HepG2 (cell line): ENCODE measurements around the gene CTDP1. TPM values are rescaled to one million over a fixed set of nuclear protein-coding genes. Genes with fewer than 3 reads are reported as not detected.
A peak's percentile ranks its signal among the peaks of the same experiment; 100 is the strongest.

Experiments used
- ATAC-seq: fragments of 200-7000 bp; cut with Tn5 transposase; 3 replicates; pipeline ENCODE4 v1.9.1; 2020; ENCODE audit warnings: mild to moderate bottlenecking, moderate library complexity
- BruUV-seq: library from RNA; stranded (reverse); fragments of 400-500 nt; replicated peaks from 2 replicates; lab custom pipeline; 2021; lab: Mats Ljungman, UMichigan
- CTCF ChIA-PET: fragments of 300-600 bp; formaldehyde crosslinking; extraction: SDS; loops from one replicate; lab custom pipeline; 2021; ENCODE audit warnings: low total read pairs, inconsistent platforms, low intra/inter-chr PET ratio; lab: Yijun Ruan, JAX
- POLR2A ChIA-PET: fragments of 350-600 bp; sonication (Branson Sonifier 250); formaldehyde crosslinking; loops from one replicate; lab custom pipeline; 2020; ENCODE audit warnings: antibody characterized with exemption, inconsistent platforms; lab: Yijun Ruan, JAX
- DNase-seq: peaks from one replicate; pipeline ENCODE4 v3.0.0-alpha.2; 2015; ENCODE audit warnings: low spot score
- FAIRE-seq: peaks from 3 replicates; lab custom pipeline; 2011; peaks lifted over from hg19 to GRCh38; lab: Jason Lieb, UNC
- H2AFZ ChIP-seq: one replicate; pipeline ENCODE4 v1.6.1; 2011; ENCODE audit warnings: low read length, inconsistent platforms
- H3K27ac ChIP-seq: fragments of 300-600 bp; 3 replicates; pipeline ENCODE4 v1.8.0; 2011; ENCODE audit warnings: mixed run types, mild to moderate bottlenecking, mixed read lengths, low read length, inconsistent platforms; ENCODE audit not compliant: insufficient read depth; ENCODE audit errors: extremely low read length
- H3K27me3 ChIP-seq, 2 experiments: fragments of 200-600 bp in 1 of 2; 2 replicates in 1 of 2; 3 replicates in 1 of 2; pipeline versions ENCODE4 v1.6.0 to v1.8.0; 2011; ENCODE audit warnings: low read length in 2 of 2, mild to moderate bottlenecking in 2 of 2, moderate library complexity in 2 of 2, inconsistent platforms in 1 of 2; ENCODE audit not compliant: insufficient read depth in 2 of 2, control insufficient read depth in 1 of 2
- H3K36me3 ChIP-seq, 2 experiments: fragments of 200-600 bp in 1 of 2; replicated peaks in 1 of 2; 2 replicates in 1 of 2; 3 replicates in 1 of 2; pipeline versions ENCODE4 v1.5.1 to v1.8.0; 2011; ENCODE audit warnings: low read length in 2 of 2, inconsistent platforms in 1 of 2; ENCODE audit not compliant: insufficient read depth in 2 of 2, control insufficient read depth in 1 of 2
- H3K4me1 ChIP-seq: 2 replicates; pipeline ENCODE4 v1.5.1; 2012; ENCODE audit warnings: low read length, inconsistent platforms; ENCODE audit not compliant: insufficient read depth
- H3K4me2 ChIP-seq: 2 replicates; pipeline ENCODE4 v1.6.0; 2011; ENCODE audit warnings: low read depth, low read length, inconsistent platforms
- H3K4me3 ChIP-seq, 3 experiments: fragments of 200-600 bp in 1 of 3; sonication (generic), shearing (Covaris generic) in 1 of 3; replicated peaks in 1 of 3; 2 replicates each; pipeline ENCODE4 v1.5.1; 2011 to 2016; ENCODE audit warnings: low read length in 3 of 3, inconsistent platforms in 2 of 3, low read depth in 2 of 3, mild to moderate bottlenecking in 2 of 3, control low read depth in 1 of 3, mixed read lengths in 1 of 3; ENCODE audit not compliant: insufficient read depth in 1 of 3
- H3K79me2 ChIP-seq: one replicate; pipeline ENCODE4 v1.6.1; 2011; ENCODE audit warnings: low read length, inconsistent platforms; ENCODE audit not compliant: insufficient read depth
- H3K9ac ChIP-seq: 2 replicates; pipeline ENCODE4 v1.6.0; 2011; ENCODE audit warnings: mild to moderate bottlenecking, low read depth, low read length, inconsistent platforms; ENCODE audit not compliant: insufficient read depth
- H3K9me3 ChIP-seq: 2 replicates; pipeline ENCODE4 v1.5.1; 2012; ENCODE audit warnings: mild to moderate bottlenecking, low read length
- H4K20me1 ChIP-seq: 2 replicates; pipeline ENCODE4 v1.6.0; 2011; ENCODE audit warnings: inconsistent platforms, mild to moderate bottlenecking, low read length, moderate library complexity; ENCODE audit not compliant: insufficient read depth
- PHB2 ChIP-seq: fragments of 450-650 bp; IDR thresholded peaks from 2 replicates; pipeline ENCODE4 v1.6.1; 2018; ENCODE audit not compliant: partially characterized antibody
- RARA ChIP-seq: IDR thresholded peaks from 2 replicates; pipeline ENCODE4 v1.6.1; 2016; ENCODE audit warnings: missing genetic modification reagents, missing compliant biosample characterization
- REXO4 ChIP-seq: sonication (generic); formaldehyde crosslinking; IDR thresholded peaks from 2 replicates; pipeline ENCODE4 v1.8.0; 2022; ENCODE audit warnings: missing genetic modification reagents, mild to moderate bottlenecking, borderline replicate concordance
- ZNF570 ChIP-seq: sonication (generic); formaldehyde crosslinking; IDR thresholded peaks from 2 replicates; pipeline ENCODE4 v1.4.0; 2020; ENCODE audit warnings: mild to moderate bottlenecking, missing genetic modification reagents, borderline replicate concordance
- WGBS: methylation state at CpG from one replicate; pipeline ENCODE4 v1.1.6; 2017; ENCODE audit warnings: low lambda C conversion rate; 5-methylcytosine and 5-hydroxymethylcytosine counted together
- in situ Hi-C: cut with HindIII; loops from 2 replicates; pipeline ENCODE4 v1.10.0; 2017; ENCODE audit warnings: low pct_unique_long_range_greater_than_20kb; ENCODE audit not compliant: extremely low pct_ligation_motif_present
- intact Hi-C: fragments of 100-400 bp; cut with micrococcal nuclease; formaldehyde crosslinking; loops from one replicate; pipeline ENCODE4 v1.10.0; 2022; ENCODE audit not compliant: unreplicated experiment
- polyA plus RNA-seq, 8 experiments: library from polyadenylated mRNA; depleted of rRNA in 3 of 8; stranded (reverse) in 7 of 8; unstranded in 1 of 8; fragments of >200 nt; fragmentation: Illumina TruSeq in 4 of 8; extraction: Trizol in 4 of 8; gene quantifications; 2 replicates each; pipeline versions ENCODE4 v1.2.1 to v1.2.3, GENCODE V29; 2011 to 2016; ENCODE audit warnings: low read depth in 4 of 8, missing spikeins in 1 of 8, mixed read lengths in 1 of 8; ENCODE audit not compliant: insufficient read depth in 1 of 8
- total RNA-seq, 5 experiments: library from RNA; depleted of rRNA; stranded (reverse); fragments of >200 nt; fragmentation: Illumina TruSeq; extraction: Trizol; gene quantifications; 2 replicates each; pipeline ENCODE4 v1.2.3, GENCODE V29; 2016; ENCODE audit warnings: low read depth in 1 of 5

The CTDP1 gene
- total and polyA plus RNA-seq, 2 of the 13 experiments (the other 11 are each of a cell fraction or from before 2014, with no cell fraction given) = 6.9 to 11.0 TPM

- FAIRE-seq (no peak), ATAC-seq (peak; percentile 23), DNase-seq (no peak)
- H3K9ac ChIP-seq = no peak overlapping the region
- POLR2A ChIA-PET = no interaction called here
- BruUV-seq = no TSS peak
- CTCF ChIA-PET = no interaction called here
- in situ Hi-C loops = no loop called here
- no peak for TF ChIP-seq ZNF570 (CRISPR knock-in tag)
- no peak for TF ChIP-seq PHB2
- H3K36me3 ChIP-seq = peaks cover 2 to 5% of the 10 kb centered on the region in 2 experiments; a peak in 2 of 5 replicates
- H3K27me3 ChIP-seq = no peaks in the 10 kb centered on the region; a peak in 1 of 5 replicates
- peaks cover 26% of the 10 kb centered on the region for H3K4me1 ChIP-seq
- H2AFZ ChIP-seq = no peak overlapping the region
- H3K4me3 ChIP-seq = no peak overlapping the region
- peaks cover 16% of the 10 kb centered on the region; the same call in 1 of the 2 replicates for H4K20me1 ChIP-seq
- intact Hi-C loops = no loop called here
- H3K27ac ChIP-seq = no peak overlapping the region
- H3K4me2 ChIP-seq = no peak overlapping the region
- peaks cover 76% of the 10 kb centered on the region for H3K79me2 ChIP-seq
- 75% methylated on average over 13 of the region's 13 CpGs for WGBS
- H3K9me3 ChIP-seq = no peaks in the 10 kb centered on the region
Observed at GRCh38 chr18:79684787-79685186, 5.2 kb downstream of the CTDP1 start.

- H3K36me3 ChIP-seq = peaks cover 2 to 5% of the 10 kb centered on the region in 2 experiments; a peak in 2 of 5 replicates
- ATAC-seq = no peak
- CTCF ChIA-PET = no interaction called here
- intact Hi-C loops (no loop called here), in situ Hi-C loops (no loop called here)
- BruUV-seq = no TSS peak
- no peaks in the 10 kb centered on the region for H3K9me3 ChIP-seq
- peaks cover 16% of the 10 kb centered on the region; the same call in 1 of the 2 replicates for H4K20me1 ChIP-seq
- peaks cover 26% of the 10 kb centered on the region for H3K4me1 ChIP-seq
- POLR2A ChIA-PET = no interaction called here
- TF ChIP-seq RARA (CRISPR knock-in tag) (no peak), REXO4 (no peak)
- H2AFZ ChIP-seq = no peak overlapping the region
- DNase-seq = no peak
- 93% methylated on average over 8 of the region's 8 CpGs for WGBS
- H3K27me3 ChIP-seq = no peaks in the 10 kb centered on the region; a peak in 1 of 5 replicates
- H3K79me2 ChIP-seq = peaks cover 79% of the 10 kb centered on the region
- H3K4me3 ChIP-seq = no peak overlapping the region
- FAIRE-seq = no peak
- H3K27ac ChIP-seq = no peak overlapping the region
- H3K4me2 ChIP-seq = no peak overlapping the region
- H3K9ac ChIP-seq = no peak overlapping the region
Observed at GRCh38 chr18:79685281-79685680, 5.7 kb downstream of the CTDP1 start.
